ENCODE measurements around the gene ZNF385D.

Gene ZNF385D

DNA sequence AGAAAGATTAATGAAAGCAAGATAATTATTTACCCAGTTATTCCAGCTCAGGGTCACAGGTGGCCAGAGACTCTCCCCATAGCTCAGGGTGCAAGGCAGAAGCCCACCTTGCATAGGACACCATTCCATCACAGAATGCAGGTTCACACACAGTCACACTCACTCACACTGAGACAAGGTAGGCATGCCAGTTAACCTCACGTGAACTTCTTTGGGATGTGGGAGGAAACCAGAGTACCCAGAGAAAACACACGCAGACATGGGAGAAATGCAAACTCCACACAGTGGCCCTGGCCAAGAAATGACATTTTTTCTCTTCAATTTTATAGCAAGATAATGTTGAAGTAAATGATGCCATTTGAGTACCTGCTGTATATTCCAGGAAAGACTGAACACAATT is 106.7 kb downstream of the ZNF385D start:
- ChIA-PET CTCF (interaction anchor here (0.7 kb wide), 1 partner anchor 12 kb away, joined by 3 read pairs; no protein-coding TSS in a partner anchor), POLR2A (no interaction called here)
- DNase-seq (ENCODE audit: extremely low spot score) = no peak
- TF ChIP-seq CTCF (IDR thresholded peaks at IDR 0.05; ENCODE audit: control extremely low read depth, extremely low read depth, low read depth, missing control alignments) = no peak

DNA sequence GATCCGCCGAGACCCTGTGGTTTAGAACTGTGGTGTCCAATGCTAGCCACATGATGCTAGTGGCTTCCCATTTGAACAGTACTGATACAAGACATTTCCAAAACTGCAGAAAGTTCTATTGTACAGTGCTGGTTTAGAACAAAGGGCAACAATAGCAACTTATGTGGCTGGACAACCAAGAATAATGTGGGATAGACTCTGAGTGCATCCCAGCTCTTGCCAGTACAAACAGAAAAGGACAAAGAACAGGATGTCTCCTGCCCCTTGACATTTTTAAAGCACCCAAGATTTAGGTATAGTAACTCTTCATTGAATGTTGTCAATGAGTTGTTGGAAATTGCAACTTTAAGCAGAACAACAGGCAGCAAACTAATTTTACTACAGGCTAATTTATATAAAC is 107.3 kb downstream of the ZNF385D start:
- DNase-seq (ENCODE audit: extremely low spot score) = no peak
- ChIA-PET POLR2A (no interaction called here), CTCF (interaction anchor here (0.7 kb wide), 1 partner anchor 11 kb away, joined by 3 read pairs; no protein-coding TSS in a partner anchor)
- TF ChIP-seq CTCF (IDR thresholded peaks at IDR 0.05; ENCODE audit: control extremely low read depth, extremely low read depth, low read depth, missing control alignments) = no peak

DNA sequence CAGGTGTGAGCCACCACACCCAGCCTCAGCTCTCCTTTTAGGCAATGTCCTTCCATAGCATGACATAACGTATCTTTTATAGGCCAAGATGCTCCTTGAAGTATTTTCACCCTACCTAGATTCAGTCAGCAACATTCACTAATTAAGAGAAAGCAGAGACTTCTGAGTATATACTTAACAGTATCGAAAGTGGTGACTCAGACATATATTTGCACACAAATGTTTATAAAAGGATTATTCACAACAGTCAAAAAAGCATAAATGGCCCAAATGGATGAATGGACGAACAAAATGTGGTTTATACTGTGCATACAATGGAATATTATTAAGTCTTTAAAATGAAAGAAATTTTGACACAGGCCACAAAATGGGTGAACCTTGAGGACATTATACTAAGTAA is 108.6 kb downstream of the ZNF385D start:
- no peak for DNase-seq (ENCODE audit: extremely low spot score)
- TF ChIP-seq CTCF (IDR thresholded peaks at IDR 0.05; ENCODE audit: control extremely low read depth, extremely low read depth, low read depth, missing control alignments) = no peak
- POLR2A ChIA-PET = no interaction called here
- CTCF ChIA-PET = no interaction called here

- no peak for DNase-seq (ENCODE audit: extremely low spot score)
- POLR2A ChIA-PET = no interaction called here
- CTCF ChIA-PET = no interaction called here
- no peak for TF ChIP-seq CTCF (IDR thresholded peaks at IDR 0.05; ENCODE audit: control extremely low read depth, extremely low read depth, low read depth, missing control alignments)
These were observed 109.1 kb downstream of the ZNF385D start for GRCh38 chr3:21641959-21642358.

- DNase-seq (ENCODE audit: extremely low spot score) = no peak
- TF ChIP-seq CTCF (IDR thresholded peaks at IDR 0.05; ENCODE audit: control extremely low read depth, extremely low read depth, low read depth, missing control alignments) = no peak
- ChIA-PET POLR2A (no interaction called here), CTCF (no interaction called here)
These were observed 112.5 kb downstream of the ZNF385D start for GRCh38 chr3:21638488-21638887.

- ChIA-PET POLR2A (no interaction called here), CTCF (no interaction called here)
- no peak for TF ChIP-seq CTCF (IDR thresholded peaks at IDR 0.05; ENCODE audit: control extremely low read depth, extremely low read depth, low read depth, missing control alignments)
- no peak for DNase-seq (ENCODE audit: extremely low spot score)
These were observed 116.9 kb downstream of the ZNF385D start for GRCh38 chr3:21634112-21634511.

- CTCF ChIA-PET = no interaction called here
- POLR2A ChIA-PET = no interaction called here
- no peak for DNase-seq (ENCODE audit: extremely low spot score)
- no peak for TF ChIP-seq CTCF (IDR thresholded peaks at IDR 0.05; ENCODE audit: control extremely low read depth, extremely low read depth, low read depth, missing control alignments)
These were observed 126.5 kb downstream of the ZNF385D start for GRCh38 chr3:21624524-21624923.
